ENCODE measurements around the gene AIG1. TPM values are rescaled to one million over a fixed set of nuclear protein-coding genes. Genes with fewer than 3 reads are reported as not detected.

The AIG1 gene
- total and polyA plus RNA-seq, 2 of the 13 experiments (the other 11 are each of a cell fraction or from before 2014, with no cell fraction given) = 115 to 197 TPM

- ChIA-PET CTCF (ENCODE audit: low intra/inter-chr PET ratio, low total read pairs) (no interaction called here), POLR2A (interaction anchor here (1.2 kb wide), 1 partner anchor 10 kb away, joined by 5 read pairs; no protein-coding TSS in a partner anchor)
- Histone ChIP-seq H4K20me1 (ENCODE audit: insufficient read depth, low read length) (no peaks in the 10 kb centered on the region), H3K36me3 (replicated peaks in 1 of 2; ENCODE audit: control insufficient read depth in 1 of 2, insufficient read depth in 2 of 2, low read length in 2 of 2) (peaks cover 0 to 1% of the 10 kb centered on the region in 2 experiments; a peak in 2 of 5 replicates), H3K4me1 (ENCODE audit: insufficient read depth, low read length) (no peaks in the 10 kb centered on the region), H3K27ac (ENCODE audit: extremely low read length, insufficient read depth, low read length) (no peak overlapping the region), H3K4me2 (ENCODE audit: low read depth, low read length) (no peak overlapping the region), H3K9me3 (ENCODE audit: low read length) (no peaks in the 10 kb centered on the region), H3K9ac (ENCODE audit: insufficient read depth, low read depth, low read length) (no peak overlapping the region), H3K4me3 (replicated peaks in 1 of 3; ENCODE audit: insufficient read depth in 1 of 3, low read depth in 2 of 3, low read length in 3 of 3) (no peak overlapping the region), H3K27me3 (ENCODE audit: control insufficient read depth in 1 of 2, insufficient read depth in 2 of 2, low read length in 2 of 2) (no peaks in the 10 kb centered on the region), H3K79me2 (ENCODE audit: insufficient read depth, low read length) (no peaks in the 10 kb centered on the region), H2AFZ (ENCODE audit: low read length) (no peak overlapping the region)
- DNase-seq (ENCODE audit: low spot score) (no peak), ATAC-seq (peak; percentile 42), FAIRE-seq (no peak)
- in situ Hi-C loops (cut with HindIII; ENCODE audit: extremely low pct_ligation_motif_present, low pct_unique_long_range_greater_than_20kb) = loop anchor here (10.0 kb wide), 1 partner anchor 365 kb away; no protein-coding TSS in a partner anchor
- 76% methylated on average over 9 of the region's 10 CpGs for WGBS (ENCODE audit: low lambda C conversion rate)
- TF ChIP-seq MEIS1 (CRISPR knock-in tag; IDR thresholded peaks at IDR 0.05; ENCODE audit: borderline replicate concordance) = no peak
- TF ChIP-seq, protein P1, sequence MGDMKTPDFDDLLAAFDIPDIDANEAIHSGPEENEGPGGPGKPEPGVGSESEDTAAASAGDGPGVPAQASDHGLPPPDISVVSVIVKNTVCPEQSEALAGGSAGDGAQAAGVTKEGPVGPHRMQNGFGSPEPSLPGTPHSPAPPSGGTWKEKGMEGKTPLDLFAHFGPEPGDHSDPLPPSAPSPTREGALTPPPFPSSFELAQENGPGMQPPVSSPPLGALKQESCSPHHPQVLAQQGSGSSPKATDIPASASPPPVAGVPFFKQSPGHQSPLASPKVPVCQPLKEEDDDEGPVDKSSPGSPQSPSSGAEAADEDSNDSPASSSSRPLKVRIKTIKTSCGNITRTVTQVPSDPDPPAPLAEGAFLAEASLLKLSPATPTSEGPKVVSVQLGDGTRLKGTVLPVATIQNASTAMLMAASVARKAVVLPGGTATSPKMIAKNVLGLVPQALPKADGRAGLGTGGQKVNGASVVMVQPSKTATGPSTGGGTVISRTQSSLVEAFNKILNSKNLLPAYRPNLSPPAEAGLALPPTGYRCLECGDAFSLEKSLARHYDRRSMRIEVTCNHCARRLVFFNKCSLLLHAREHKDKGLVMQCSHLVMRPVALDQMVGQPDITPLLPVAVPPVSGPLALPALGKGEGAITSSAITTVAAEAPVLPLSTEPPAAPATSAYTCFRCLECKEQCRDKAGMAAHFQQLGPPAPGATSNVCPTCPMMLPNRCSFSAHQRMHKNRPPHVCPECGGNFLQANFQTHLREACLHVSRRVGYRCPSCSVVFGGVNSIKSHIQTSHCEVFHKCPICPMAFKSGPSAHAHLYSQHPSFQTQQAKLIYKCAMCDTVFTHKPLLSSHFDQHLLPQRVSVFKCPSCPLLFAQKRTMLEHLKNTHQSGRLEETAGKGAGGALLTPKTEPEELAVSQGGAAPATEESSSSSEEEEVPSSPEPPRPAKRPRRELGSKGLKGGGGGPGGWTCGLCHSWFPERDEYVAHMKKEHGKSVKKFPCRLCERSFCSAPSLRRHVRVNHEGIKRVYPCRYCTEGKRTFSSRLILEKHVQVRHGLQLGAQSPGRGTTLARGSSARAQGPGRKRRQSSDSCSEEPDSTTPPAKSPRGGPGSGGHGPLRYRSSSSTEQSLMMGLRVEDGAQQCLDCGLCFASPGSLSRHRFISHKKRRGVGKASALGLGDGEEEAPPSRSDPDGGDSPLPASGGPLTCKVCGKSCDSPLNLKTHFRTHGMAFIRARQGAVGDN (CRISPR knock-in tag; IDR thresholded peaks at IDR 0.05) = 0 out of 2 replicates have a peak, but pooled peaks have one; percentile 28
- peak; percentile 82 for TF ChIP-seq AGO2 (optimal IDR thresholded peaks at IDR 0.05; ENCODE audit: low read depth, low read length)
- 0 out of 2 replicates have a peak, but pooled peaks have one; percentile 11 for TF ChIP-seq POLR2G (IDR thresholded peaks at IDR 0.05; ENCODE audit: low read depth, low read length)
- intact Hi-C loops (cut with micrococcal nuclease; ENCODE audit: unreplicated experiment) = no loop called here
- no TSS peak for BruUV-seq (replicated peaks)
These were observed 11.1 kb upstream of the AIG1 start for GRCh38 chr6:143049611-143050010.

Measured in HepG2 (cell line).